Islet precursor cell (in vitro differentiated cells): ENCODE results near the gene RGS3.
A peak's percentile ranks its signal among the peaks of the same experiment; 100 is the strongest.

ENCODE experiments used
- DNase-seq: peaks from one replicate; pipeline ENCODE4 v3.0.0-alpha.2; 2018

The RGS3 gene

DNA sequence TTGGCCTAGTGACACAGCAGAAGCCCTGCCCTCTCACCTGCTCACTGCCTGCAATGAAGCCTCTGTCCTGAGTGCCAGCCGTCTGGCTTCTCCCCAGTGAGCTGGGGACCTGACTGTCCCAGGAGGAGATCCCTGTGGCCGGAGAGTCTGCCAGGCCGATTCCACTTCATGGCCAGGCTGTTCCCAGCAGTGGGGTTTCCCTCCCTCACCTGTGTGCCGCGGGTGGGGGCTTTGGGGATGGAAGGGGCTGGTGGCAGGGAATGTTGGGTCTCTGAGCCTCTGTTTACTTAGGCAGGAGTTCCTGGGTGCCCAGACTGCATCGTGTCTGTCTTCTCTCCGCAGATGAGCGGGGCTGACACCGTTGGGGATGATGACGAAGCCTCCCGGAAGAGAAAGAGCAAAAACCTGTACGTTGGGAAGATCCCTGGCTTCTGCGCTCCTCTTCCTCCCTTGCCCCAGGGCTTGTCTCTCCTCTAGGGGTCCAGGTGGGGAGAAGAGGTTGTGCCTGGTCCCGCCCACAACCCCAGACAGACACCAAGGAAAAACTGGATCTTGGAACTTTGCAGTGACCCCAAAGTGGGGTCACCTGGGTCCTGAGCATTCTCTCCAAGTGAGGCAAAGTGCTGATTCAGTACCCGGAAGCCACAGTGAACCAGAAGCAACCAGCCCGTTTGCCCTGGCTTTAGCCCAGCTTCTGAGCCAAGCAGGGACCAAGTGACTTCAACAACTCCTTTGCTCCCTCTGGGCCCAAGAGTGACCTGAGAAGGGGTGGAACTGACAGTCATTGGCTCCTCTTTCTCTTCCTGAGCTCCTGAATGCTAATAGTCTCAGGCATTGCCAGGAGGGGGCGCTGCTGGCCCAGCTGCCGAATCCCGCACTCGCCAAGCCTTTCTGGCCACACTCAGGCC is 127.7 kb downstream of the RGS3 start:
- peak; percentile 95 for DNase-seq

DNA sequence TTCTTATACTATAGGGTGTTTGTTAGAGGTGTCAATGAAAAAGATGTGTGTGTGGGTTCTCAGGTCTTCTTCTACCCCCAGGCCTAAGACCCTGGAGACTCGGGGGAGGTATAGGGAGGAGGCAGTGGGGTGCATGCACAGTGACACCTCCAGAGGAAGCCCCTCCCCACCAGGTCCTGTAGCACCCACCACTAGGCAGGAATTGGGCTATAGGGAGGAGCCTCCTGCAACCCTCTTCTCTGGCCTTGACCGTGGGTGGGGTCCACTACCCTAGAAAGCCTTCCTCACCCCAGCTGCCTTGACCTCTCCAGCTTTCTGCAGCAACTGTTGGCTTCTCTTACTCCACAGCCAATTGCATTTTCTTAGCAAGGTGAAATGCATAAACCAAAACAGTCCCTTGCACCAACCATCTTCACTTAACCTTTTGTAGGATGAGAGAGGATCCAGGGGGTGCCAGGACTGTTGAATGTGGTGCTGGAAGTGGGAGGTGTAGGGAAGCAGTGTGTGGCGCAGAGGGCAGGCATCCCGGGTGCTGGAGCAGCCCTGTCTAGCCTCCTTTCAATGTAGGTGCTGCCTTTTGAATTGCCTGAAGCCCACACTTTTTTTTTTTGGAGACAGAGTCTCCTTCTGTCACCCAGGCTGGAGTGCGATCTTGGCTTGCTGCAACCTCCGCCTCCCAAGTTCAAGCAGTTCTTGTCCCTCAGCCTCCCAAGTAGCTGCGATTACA is 128.5 kb downstream of the RGS3 start:
- DNase-seq: no peak

DNA sequence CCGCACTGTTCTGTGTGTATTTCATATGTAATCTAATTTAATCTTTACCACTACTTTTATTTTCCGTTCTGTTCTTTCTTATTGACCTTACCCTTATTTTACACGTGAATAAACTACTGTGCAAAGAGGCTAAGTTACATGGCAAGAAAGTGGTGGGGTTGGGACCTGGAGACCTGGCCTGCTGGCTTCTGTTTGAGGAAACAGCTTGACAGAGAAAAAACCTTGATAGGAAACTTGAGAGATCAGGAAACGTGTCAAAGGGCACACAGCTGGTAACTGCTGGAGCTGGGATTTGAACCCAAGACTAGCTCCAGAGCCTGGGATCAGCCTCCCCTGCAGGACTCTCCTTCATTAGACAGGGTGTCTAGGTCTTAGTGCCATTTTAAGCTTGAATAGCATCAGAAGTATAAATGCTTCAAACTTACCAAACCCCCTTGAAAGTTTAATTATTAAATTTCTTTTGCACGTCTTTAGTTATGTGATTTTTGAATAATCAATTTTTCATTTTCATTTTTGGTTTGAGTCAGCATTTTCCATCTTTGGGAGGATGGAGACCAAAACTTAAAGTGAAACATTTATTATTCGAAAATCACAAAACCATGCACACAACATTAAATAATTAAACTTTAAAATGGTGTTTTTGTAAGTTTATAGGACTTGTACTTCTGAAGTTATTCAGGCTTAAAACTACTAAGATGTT is 129.5 kb downstream of the RGS3 start:
- DNase-seq: no peak

DNA sequence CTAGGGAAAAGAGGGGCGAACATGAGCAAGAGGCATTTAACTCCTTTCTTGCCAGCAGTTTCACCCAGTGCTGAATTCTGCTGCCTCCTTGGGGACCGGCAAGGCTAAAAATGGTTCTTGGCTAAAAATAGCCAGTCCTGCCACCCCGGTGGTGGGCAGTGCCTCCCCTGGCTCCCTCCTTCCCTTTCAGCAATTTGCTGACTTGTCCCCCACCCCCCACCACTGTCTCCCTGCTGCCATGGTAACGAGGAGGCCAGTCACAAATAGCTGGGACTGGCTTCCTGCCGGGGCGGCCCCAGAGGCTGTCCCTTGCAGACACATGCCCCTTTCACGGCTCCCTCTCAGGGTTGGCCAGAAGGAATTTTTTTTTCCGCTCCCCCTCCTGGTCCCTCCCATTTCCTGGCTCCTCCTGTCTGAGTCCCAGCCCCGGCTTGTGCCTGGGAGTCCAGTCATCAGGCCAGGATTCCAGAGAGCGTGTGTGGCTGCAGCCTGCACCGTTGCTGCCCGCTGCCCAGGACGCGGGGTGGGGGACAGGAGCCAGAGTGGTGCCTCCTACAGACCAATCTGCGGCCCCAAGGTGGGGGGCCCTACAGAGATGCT is 130.3 kb downstream of the RGS3 start:
- peak; percentile 100 for DNase-seq

DNA sequence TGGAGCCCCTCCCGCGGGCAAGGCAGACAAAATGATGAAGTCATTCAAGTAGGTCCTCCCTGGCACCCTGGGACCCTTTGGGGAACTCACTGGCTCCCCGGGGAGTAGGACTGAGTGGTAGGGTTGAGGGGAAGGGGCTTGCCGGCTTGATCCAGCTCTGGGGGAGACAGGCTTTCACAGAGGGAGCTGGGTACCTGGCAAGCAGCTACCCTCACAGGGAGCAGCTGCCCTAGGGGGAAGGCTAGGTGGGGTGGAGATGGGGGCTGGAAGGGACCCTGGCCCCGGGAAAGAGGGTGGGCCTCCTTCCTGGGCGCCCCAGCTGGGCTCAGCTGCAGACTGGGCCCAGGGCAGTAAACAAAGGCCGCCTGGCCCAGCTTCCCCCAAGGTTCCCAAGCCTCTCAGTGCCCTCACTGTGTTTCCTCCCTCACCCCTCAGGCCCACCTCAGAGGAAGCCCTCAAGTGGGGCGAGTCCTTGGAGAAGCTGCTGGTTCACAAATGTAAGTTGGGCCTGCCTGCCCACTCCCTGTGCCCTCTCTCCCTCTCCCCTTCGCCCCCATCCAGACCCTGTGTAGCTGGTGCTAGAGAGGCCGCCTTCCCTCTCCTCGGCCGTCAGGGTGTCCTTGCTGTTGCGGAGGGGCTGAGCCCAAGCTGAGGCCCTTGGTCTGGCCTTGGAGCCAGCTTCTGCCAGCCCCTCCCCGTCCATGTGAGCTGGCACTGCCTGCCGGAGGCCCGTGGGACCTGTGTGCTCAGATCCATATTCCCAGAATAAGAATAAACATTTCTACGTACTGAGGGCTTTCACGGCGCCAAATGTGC is 131.2 kb downstream of the RGS3 start:
- DNase-seq: no peak

DNA sequence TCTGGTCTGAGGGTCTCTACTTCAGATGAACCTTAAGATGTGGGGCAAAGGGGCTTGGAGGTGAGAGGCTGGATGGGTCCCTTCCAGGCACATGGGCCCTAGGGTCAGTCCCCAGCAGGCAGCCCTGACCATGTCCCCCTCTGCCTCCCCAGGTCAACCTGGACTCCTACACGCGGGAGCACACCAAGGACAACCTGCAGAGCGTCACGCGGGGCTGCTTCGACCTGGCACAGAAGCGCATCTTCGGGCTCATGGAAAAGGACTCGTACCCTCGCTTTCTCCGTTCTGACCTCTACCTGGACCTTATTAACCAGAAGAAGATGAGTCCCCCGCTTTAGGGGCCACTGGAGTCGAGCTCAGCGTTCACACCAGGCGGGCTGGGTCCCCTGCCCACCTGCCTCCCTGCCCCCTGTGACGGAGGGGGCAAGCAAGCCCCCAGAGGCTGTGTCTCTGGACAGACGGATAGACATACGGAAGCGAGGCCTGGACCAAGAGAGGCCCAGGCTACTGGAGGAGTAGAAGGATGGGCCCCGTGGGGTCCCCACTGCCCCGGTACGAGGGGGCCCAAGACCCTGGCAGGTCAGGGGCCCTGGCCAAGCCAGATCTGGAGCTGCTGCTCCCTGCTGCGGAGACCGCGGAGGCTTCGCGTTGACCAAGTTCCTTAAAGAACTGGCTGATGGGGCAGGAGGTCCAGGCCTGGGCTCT is 133.2 kb downstream of the RGS3 start:
- no peak for DNase-seq

DNA sequence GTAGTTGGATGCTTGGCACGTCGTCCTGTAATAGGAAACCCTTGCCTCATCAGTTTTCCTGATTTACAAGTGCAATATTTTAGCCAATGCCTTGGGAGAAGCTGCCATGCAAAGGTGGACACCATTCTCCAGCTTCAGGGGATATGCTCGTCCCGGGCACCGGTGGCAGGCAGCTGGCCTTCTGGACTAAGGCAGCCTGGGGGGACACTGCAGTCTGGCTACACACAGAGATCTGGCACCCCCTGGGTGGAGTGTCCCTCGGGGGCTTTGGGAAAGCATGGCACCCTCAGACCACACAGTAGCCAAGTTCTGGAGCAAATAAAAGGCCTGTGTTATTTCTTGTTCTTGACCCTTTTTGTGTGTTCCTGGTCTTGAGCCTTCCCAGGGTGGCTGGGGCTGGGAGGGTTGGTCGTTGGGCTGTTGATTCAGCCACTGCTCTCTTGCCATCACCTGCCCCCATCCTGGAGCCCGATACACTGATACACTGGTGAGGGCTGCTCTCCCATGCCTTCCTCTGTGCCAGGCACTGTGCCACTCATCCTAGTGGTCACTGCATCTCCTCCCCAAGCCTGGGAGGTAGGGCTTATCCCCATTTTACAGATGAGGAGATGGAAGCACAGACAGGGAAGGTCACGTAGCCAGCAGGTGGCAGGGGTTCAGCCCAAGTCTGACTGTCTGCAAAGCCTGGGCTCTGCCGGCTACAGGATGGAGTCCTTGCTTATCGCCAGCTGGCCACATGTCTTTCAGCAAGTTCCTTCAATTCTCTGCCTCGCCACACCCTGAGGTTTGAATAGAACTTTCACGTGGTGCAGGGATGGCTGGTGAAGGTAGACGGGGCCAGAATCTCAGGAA is 134.1 kb downstream of the RGS3 start:
- DNase-seq: no peak

DNA sequence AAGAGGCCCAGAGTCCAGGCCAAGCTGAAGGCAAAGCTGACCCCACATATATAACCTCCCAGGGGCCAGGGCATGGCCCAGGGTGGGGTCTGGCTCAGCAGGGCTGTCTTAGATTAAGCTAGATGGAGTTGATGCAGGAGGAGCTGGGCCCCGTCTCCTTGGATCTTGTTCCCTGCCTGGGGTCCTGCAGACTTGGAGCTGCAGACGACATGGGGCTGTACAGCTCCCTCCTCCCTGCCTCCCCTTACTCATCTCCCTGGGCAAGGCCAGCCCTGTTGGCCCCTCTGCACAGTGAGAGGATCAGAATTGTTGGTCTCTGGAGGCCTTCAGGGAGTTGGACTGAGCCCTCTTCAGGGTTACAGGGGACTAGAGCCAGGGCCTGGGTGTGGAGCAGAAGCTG is 134.9 kb downstream of the RGS3 start:
- no peak for DNase-seq

DNA sequence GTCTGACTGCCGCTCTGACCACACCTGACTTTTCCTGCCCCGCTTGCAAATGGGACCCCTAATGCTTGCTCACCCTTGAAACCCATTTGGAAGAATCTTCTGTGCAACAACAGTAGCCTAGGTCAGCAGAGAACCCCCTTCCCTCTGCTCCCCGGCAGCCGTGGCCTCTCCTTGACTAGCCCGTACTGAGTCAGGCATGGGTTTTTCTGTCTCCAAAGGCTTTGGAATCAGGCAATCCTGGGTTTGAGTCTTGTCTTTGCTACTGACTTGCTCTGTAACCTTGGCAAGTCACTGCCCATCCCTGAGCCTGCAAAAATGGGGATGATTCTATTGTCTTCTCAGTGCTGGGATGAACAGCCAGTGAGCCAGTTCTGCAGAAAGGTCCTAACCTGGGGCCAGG is 135.4 kb downstream of the RGS3 start:
- no peak for DNase-seq

DNA sequence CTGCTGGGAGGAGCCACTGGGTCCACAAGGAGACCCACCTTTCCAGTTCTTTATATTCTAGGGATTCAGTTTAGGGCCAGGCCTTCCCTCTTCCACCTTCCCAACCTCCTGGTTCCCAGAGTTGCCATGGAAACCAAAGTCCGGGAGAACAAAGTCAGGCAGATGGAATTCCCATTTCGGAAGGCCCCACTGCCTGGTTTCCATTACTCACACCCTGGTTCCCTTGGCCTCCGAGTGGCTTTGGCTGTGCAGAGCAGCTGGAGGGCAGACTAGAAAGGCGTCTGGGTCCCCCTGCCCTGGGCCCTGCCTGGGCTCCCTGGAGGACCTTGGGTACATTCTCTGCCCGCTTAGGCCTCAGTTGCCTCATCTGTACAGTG is 136.1 kb downstream of the RGS3 start:
- peak; percentile 96 for DNase-seq

DNA sequence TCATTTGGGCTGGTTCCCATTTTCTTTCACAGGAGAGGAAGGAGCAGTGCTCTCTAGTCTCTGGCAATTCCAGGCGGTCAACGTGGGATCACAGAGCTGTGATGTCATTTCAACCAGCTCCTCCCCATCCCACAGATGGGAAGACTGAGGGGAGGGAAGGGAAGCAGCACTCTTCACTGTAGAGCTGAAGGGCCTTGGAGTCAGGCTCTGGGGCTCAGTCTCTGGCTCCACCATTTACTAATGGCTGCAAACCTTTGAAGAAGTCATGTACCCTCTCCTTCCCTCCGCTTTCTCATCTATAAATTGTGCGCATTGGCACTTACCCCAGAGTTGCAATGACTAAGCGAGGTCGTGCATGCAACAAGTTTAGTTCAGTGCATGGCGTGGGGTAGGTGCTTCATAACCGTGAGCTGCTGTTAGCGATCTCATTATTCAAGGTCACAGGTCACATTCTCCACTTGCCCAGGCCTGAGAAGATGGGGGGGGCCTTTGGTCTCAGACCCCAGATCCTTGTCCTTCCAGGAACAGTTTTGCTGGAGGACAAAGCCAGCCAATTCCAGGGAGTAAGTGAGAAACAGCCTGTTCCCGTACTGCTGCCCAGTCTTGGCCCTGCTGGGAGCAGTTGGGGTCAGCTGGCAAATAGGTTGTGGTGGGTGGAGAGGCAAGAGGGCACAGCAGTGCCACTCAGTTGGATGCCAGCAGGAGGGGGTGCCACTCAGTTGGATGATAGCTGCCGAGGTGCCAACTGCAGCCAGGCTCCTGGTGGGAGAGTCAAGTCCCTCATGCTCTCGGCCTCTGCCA is 136.7 kb downstream of the RGS3 start:
- DNase-seq: no peak

DNA sequence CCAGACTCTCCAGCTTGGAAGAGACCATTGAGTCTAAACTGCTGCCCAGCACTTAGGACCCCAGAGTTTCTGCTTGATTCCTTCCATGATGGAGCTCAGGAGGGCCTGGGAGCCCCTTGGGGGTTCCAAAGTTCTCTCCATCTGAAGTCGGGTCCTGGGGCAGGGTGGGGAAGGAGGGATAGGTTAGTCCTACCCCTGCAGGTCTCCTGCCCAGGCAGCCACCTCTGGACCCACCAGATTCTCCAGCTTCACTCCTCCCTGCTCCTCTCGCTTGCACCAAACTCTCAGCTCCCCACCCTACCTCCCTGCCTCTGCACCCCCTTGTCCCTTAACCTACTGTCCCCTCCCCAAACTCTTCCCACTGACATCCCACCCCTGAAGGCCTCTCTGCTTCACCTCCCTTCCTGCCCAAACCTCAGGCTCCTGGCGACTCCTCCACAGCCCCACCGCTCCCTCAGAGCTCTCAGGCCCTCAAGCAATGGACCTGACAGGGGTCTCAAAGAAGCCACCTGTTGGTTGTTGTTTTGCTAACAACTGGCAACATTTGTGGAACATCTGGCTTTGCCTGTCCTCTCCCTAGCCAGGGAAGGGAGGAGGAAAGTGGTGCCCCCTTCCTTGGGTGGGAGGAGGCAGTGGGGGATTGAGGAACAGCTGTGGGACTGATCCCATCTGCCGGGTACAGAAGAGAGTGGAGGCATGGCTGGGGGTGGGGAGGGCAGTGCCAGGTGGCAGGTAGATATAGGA is 137.5 kb downstream of the RGS3 start:
- no peak for DNase-seq

DNA sequence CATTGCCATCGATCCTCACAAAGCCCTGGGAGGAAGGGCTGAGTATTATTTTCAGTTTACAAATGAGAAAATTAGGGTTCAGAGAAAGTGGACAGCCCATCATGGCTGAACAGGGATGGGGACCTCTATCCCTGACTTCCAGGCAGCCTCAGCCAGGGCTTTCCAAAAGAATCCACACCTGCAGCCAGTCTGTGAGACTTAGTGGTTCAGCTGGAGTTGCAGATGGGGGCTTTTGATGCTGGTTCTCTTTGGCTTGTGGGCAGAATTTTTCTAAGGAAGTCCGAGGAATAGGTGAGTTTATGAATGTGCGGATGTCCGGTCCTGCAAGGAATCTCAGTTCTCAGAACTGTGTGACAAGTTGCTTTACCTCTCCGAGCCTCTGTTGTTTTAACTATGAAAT is 138.1 kb downstream of the RGS3 start:
- no peak for DNase-seq

DNA sequence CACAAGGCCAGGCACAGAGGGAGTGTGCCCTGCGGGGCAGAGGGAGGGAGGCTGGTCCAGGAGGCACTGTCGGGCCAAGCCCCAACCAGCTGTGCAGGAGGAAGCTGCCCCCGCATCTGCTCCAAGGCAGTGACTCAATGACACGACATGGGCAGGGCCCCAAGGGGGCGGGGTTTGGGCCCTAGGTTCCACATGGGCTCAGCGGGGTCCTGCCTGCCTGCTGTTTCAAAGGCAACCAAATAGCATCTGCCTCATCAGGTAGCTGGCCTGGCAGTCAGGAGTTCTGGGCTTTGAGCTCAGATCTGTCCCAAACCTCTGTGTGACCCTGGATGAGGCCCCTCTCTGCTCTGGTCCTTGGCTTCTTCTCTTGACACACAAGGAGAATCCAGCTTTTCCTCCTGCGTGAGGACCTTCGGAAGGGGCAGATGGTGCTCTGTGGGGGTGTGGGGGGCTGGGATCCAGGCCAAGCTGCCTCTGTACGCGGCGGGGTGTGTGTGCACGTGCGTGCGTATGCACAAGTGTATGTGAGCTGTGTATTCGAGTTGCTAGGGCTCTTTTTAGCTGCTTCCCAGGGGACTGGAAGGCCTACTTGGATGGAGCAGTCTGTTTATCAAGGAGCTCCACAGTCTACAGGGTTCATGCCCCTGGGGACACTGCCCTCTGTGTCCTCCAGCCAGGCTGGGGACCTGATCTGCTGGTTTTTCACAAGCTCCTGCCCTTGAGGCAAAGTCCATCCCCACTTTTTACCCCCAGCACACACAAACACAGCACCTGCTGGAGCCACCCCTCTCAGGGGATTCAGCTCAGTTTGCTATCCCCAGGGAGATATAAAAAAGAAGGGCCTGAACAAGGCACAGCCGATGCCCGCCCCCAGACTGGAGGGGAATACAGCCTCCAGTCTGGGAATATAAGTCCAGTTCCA is 138.9 kb downstream of the RGS3 start:
- peak; percentile 88 for DNase-seq

DNA sequence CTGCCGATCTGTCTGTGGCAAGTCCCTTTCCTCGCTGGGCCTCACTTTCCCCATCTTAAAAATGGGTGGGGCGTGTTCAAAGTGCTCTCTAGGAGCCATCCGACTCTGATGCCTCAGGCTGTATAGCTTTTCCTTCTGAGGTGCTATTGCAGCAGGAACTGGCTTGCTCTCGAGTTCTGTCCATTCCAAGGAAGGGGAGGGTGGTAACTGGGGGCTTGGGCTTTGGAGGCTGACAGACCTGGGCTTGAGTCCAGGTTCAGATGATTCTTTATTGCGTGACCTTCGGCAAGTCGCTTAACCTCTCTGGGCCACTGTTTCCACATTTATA is 139.5 kb downstream of the RGS3 start:
- no peak for DNase-seq

DNA sequence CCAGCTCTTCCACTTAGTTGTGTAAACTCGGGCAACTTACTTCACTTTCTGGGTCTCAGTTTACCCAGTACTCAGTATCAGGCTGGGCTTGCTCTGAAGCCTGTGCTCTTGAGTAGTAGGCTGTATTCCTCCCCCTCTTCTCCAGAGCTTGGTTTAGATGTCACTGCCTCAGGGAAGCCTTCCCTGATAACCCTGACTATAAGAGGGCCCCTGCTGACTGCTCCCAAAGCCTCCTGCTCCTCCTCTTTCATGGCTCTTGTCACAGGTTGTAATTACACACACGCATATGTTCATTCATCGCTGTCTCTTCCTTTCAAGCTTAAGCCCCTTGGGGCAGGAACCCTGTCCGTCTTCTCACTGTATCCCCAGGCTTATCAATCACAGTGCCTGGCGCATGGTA is 140.2 kb downstream of the RGS3 start:
- DNase-seq: no peak

DNA sequence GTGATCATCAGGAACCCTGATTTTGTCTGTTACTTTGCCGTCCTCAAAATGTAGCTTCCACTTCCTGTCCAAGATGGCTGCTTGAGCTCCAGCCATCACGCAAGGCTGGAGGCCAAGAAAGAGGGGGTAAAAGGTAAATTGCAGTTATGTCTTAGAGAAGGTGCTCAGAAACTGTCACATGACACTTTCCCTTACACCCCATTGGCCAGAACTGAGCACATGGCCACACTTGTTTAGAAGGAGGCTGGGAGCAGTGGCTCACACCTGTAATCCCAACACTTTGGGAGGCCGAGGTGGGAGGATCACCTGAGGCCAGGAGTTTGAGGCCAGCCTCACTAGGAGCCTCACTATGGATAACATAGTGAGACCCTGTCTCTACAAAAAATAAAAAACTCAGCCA is 140.9 kb downstream of the RGS3 start:
- no peak for DNase-seq

DNA sequence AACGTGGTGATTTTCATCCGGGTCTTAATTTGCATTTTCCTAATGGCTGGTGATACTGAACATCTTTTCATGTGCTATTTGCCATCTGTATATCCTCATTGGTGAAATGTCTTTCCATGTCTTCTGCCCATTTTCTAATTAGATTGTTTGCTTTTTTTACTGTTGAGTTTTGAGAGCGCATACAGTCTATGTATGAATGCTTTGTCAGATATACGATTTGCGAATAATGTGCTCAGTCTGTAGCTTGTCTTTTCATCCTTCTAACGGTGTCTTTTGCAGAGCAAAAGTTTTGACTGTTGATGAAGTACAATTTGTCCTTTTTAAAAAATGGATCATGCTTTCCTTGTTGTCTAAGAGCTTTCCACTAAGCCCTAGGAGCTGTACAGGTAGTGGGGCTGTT is 143.0 kb downstream of the RGS3 start:
- no peak for DNase-seq
